Body of pancreas (tissue), 4 donors: ENCODE measurements around the gene UBAC2. TPM values are rescaled to one million over a fixed set of nuclear protein-coding genes. Genes with fewer than 3 reads are reported as not detected.

ENCODE experiments used
- ATAC-seq: fragments of 150-250 bp; one replicate; pipeline ENCODE4 v1.9.1; 2016
- DNase-seq, 4 donors: peaks; one replicate each; pipeline ENCODE4 v3.0.0-alpha.2; 2019
- H3K27ac ChIP-seq, 4 donors: fragments of 200-600 bp; sonication (generic); 1 replicate in 3 of 4; 2 replicates in 1 of 4; pipeline versions ENCODE4 v1.5.1 to v1.6.1; 2016 to 2019; ENCODE audit warnings: mild to moderate bottlenecking in 1 of 4, mixed read lengths in 1 of 4, moderate library complexity in 1 of 4
- H3K27me3 ChIP-seq, 2 donors: fragments of 200-600 bp; sonication (generic); one replicate each; pipeline ENCODE4 v1.6.0; 2016; ENCODE audit warnings: mild to moderate bottlenecking in 1 of 2
- H3K36me3 ChIP-seq, 2 donors: fragments of 200-600 bp; sonication (generic); replicated peaks in 1 of 2; 2 replicates each; pipeline ENCODE4 v1.5.1; 2016; ENCODE audit warnings: low read depth in 2 of 2; ENCODE audit not compliant: insufficient read depth in 1 of 2
- H3K4me1 ChIP-seq: fragments of 200-600 bp; sonication (generic); one replicate; pipeline ENCODE4 v1.6.0; 2016
- H3K4me3 ChIP-seq, 2 donors: fragments of 200-600 bp; sonication (generic); 1 replicate in 1 of 2; 2 replicates in 1 of 2; pipeline ENCODE4 v1.5.1; 2016 to 2019
- H3K9me3 ChIP-seq, 3 donors: fragments of 200-600 bp; sonication (generic); 1 replicate in 2 of 3; 2 replicates in 1 of 3; pipeline ENCODE4 v1.5.1; 2016
- POLR2A ChIP-seq, 3 donors: fragments of 450-650 bp; IDR thresholded peaks; one replicate each; pipeline ENCODE4 v1.6.1; 2016; ENCODE audit warnings: antibody characterized with exemption in 3 of 3, mild to moderate bottlenecking in 2 of 3
- WGBS, 2 donors: methylation state at CpG; one replicate each; pipeline ENCODE4 v1.1.5; 2017; 5-methylcytosine and 5-hydroxymethylcytosine counted together
- intact Hi-C: fragments of 100-400 bp; cut with DNase I; formaldehyde crosslinking; loops from one replicate; pipeline ENCODE4 v1.15.1; 2023
- total RNA-seq, 2 donors: library from RNA; depleted of rRNA; stranded (reverse); fragments of >200 nt; gene quantifications; one replicate each; pipeline ENCODE4 v1.1.0, GENCODE V29; 2016
- TF ChIP-seq, protein P1 (sequence below), 7 experiments: fragments of 450-650 bp in 4 of 7; fragments of 200-600 bp in 3 of 7; sonication (generic) in 3 of 7; IDR thresholded peaks; one replicate each; pipeline ENCODE4 v1.5.1; 2016 to 2019; ENCODE audit warnings: antibody characterized with exemption in 7 of 7

The UBAC2 gene
- total RNA-seq, 2 donors from 2014 or later, result 21.4 to 27.2 TPM

DNA sequence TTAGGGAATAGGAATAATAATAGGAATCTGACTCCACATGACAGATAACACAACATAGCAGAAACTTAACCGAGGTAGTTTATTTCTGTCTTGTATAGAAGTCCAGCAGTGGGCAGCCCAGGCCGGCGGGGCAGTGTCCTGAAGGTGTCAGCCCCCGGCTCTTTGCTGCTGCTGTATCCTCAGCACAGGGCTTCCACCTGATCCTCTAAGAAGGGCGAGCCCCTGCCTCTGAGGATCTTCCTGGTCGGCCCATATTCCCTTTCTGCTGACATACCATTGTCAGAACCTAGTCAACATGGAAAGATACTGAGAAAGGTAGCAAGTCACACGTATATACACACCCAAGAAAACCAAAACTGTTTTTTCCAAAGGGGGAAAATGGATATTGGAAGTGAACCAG lies 162.7 kb downstream of the UBAC2 start:
- ATAC-seq, result no peak
- no peak overlapping the region for H3K27ac ChIP-seq
- H3K9me3 ChIP-seq, result no peaks in the 10 kb centered on the region
- no peaks in the 10 kb centered on the region for H3K36me3 ChIP-seq
- TF ChIP-seq POLR2A (IDR thresholded peaks at IDR 0.05), result no peak
- TF ChIP-seq, protein P1, sequence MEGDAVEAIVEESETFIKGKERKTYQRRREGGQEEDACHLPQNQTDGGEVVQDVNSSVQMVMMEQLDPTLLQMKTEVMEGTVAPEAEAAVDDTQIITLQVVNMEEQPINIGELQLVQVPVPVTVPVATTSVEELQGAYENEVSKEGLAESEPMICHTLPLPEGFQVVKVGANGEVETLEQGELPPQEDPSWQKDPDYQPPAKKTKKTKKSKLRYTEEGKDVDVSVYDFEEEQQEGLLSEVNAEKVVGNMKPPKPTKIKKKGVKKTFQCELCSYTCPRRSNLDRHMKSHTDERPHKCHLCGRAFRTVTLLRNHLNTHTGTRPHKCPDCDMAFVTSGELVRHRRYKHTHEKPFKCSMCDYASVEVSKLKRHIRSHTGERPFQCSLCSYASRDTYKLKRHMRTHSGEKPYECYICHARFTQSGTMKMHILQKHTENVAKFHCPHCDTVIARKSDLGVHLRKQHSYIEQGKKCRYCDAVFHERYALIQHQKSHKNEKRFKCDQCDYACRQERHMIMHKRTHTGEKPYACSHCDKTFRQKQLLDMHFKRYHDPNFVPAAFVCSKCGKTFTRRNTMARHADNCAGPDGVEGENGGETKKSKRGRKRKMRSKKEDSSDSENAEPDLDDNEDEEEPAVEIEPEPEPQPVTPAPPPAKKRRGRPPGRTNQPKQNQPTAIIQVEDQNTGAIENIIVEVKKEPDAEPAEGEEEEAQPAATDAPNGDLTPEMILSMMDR (IDR thresholded peaks at IDR 0.05), result no peak
- H3K4me3 ChIP-seq, result no peak overlapping the region
- intact Hi-C loops, result no loop called here
- 84 to 88% methylated on average over 7 of the region's 7 CpGs for WGBS, 2 donors
- no peak for DNase-seq
- no peaks in the 10 kb centered on the region for H3K27me3 ChIP-seq
- no peaks in the 10 kb centered on the region for H3K4me1 ChIP-seq

- intact Hi-C loops, result no loop called here
- H3K36me3 ChIP-seq, result no peaks in the 10 kb centered on the region
- no peak for DNase-seq
- H3K9me3 ChIP-seq, result no peaks in the 10 kb centered on the region
- 63 to 66% methylated on average over 1 of the region's 1 CpG for WGBS, 2 donors
- TF ChIP-seq, protein P1 (IDR thresholded peaks at IDR 0.05), result no peak
- no peak for TF ChIP-seq POLR2A (IDR thresholded peaks at IDR 0.05)
- no peak for ATAC-seq
- no peaks in the 10 kb centered on the region for H3K27me3 ChIP-seq
- H3K4me1 ChIP-seq, result no peaks in the 10 kb centered on the region
- no peak overlapping the region for H3K27ac ChIP-seq
- no peak overlapping the region for H3K4me3 ChIP-seq
Measured at GRCh38 chr13:99363949-99364348, 163.3 kb downstream of the UBAC2 start.

DNA sequence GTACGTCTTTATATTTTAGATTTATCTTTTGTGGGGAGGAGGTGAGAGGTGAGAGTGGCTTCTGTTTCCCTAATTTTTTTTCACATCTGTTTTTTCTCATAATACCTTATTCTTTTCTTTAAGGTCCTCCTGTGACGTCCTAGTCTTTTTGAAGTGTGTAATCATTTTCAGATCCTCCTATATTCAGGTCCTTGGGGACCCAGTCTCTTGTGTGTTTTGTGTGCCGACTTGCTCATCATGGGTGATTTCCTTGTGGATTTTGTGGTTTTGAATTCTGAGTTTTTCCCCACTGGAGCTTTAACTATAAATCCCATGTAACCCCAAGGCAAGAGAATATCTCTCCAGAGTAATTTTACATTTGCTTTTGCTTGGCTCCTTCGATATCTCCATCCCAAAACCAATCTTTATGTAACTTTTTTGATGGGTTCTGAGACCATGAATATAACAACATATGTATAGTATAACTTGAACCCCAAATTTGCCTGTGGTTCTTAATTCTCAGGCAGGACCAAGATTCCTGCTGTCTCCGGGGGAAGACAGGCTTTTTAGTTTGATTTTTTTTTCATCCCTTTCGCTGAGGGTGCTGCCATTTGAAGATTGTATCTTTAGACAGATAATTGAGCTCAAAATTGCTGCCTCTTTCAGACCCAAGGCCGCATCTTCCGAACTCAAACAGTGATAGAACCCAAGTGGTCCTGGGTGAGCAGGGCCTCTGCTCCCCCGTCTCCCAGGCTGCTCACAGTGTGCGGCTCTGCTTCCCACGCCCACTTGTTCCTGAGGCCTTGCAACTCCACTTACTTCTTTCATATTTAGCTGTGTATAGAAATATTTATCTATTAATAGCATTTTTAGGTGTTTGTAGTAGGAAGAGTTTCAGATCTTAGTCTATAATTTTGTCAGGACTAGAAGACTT lies 165.7 kb downstream of the UBAC2 start:
- H3K36me3 ChIP-seq, result no peaks in the 10 kb centered on the region
- H3K4me1 ChIP-seq, result no peaks in the 10 kb centered on the region
- intact Hi-C loops, result no loop called here
- H3K4me3 ChIP-seq, result no peak overlapping the region
- no peak for TF ChIP-seq POLR2A (IDR thresholded peaks at IDR 0.05)
- TF ChIP-seq, protein P1 (IDR thresholded peaks at IDR 0.05), result no peak
- no peak for DNase-seq
- no peak for ATAC-seq
- H3K27ac ChIP-seq, result no peak overlapping the region
- no peaks in the 10 kb centered on the region for H3K9me3 ChIP-seq
- H3K27me3 ChIP-seq, result no peaks in the 10 kb centered on the region
- WGBS, 2 donors, result 86 to 87% methylated on average over 11 of the region's 11 CpGs

DNA sequence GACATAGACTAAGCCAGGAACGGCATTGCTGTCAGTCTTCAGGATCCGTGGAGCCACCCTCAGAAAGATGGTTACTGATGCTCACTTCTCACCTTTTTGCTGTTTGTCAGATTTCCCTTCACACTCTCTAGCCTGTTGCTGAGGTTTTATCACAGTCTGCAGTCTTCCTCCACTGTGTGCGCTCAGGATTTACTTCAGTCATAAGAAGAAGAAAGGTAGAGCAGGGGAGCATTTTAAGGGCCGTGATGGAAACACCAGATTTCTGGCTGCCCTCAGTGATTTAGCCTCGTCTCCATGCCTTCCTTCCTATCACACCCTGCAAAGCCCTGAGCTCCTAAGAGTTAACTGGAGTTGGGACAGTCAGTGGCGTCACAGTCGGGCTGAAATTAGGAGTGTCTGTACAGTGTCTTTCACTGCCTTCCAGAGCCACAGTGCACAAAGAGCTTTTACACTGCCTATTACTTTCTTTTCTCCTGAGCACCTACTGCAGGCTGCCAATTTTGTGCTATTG lies 166.5 kb downstream of the UBAC2 start:
- Histone ChIP-seq H3K27me3 (no peaks in the 10 kb centered on the region), H3K4me1 (no peaks in the 10 kb centered on the region), H3K9me3 (no peaks in the 10 kb centered on the region), H3K4me3 (no peak overlapping the region), H3K27ac (no peak overlapping the region), H3K36me3 (no peaks in the 10 kb centered on the region)
- 79 to 84% methylated on average over 7 of the region's 7 CpGs for WGBS, 2 donors
- no peak for TF ChIP-seq POLR2A (IDR thresholded peaks at IDR 0.05)
- TF ChIP-seq, protein P1 (IDR thresholded peaks at IDR 0.05), result no peak
- ATAC-seq (no peak), DNase-seq (no peak)
- intact Hi-C loops, result no loop called here
